ENCODE measurements around the gene WDR83. TPM values are rescaled to one million over a fixed set of nuclear protein-coding genes. Genes with fewer than 3 reads are reported as not detected.

The WDR83 gene
- total and polyA plus RNA-seq, 10 of the 15 experiments (the other 5 are each of a cell fraction or from before 2014, with no cell fraction given): 0.58 to 17.7 (median 10.8) TPM

GRCh38 chr19:12723641-12724426 is 57.2 kb downstream of the WDR83 start, which contains the start of gene TNPO2:
TNPO2 (minus strand) TSS chr19:12723932; CDS start chr19:12720977, 2,955 bp downstream.
- no peaks in the 10 kb centered on the region for H3K27me3 ChIP-seq (replicated peaks in 1 of 2; ENCODE audit: control insufficient read depth in 2 of 2, insufficient read depth in 2 of 2, low read length in 1 of 2)
- 2% methylated on average over 28 of the region's 28 CpGs for WGBS (ENCODE audit: insufficient coverage, insufficient replicate concordance, low lambda C conversion rate, missing lambda C conversion rate)
- no peaks in the 10 kb centered on the region for H3K9me3 ChIP-seq (replicated peaks; ENCODE audit: control insufficient read depth, insufficient read depth, low read length)
- in situ Hi-C loops (cut with MboI): no loop called here
- no peaks in the 10 kb centered on the region; the same call in 1 of the 2 replicates for H4K20me1 ChIP-seq (ENCODE audit: control insufficient read depth, insufficient read depth)
- peak within 1 kb of the TSS; percentile 98 for H2AFZ ChIP-seq (ENCODE audit: control insufficient read depth, low read depth, low read length)
- peak within 1 kb of the TSS; percentile 90 for H3K4me2 ChIP-seq (ENCODE audit: control insufficient read depth, insufficient read depth)
- peak within 1 kb of the TSS; percentile 91 for H3K4me3 ChIP-seq
- peak within 1 kb of the TSS; percentile 81 for H3K9ac ChIP-seq (ENCODE audit: control insufficient read depth, insufficient read depth, low read length)
- H3K27ac ChIP-seq (ENCODE audit: control insufficient read depth, insufficient read depth): peak within 1 kb of the TSS; percentile 81
- peaks cover 10 to 11% of the 10 kb centered on the region in 2 experiments; a peak in 3 of 4 replicates for H3K36me3 ChIP-seq (ENCODE audit: control insufficient read depth in 2 of 2, insufficient read depth in 2 of 2, low read length in 1 of 2)
- ATAC-seq: peak; percentile 79
- BruUV-seq (replicated peaks): no TSS peak
- peak; percentile 94 for FAIRE-seq
- intact Hi-C loops (cut with micrococcal nuclease; ENCODE audit: unreplicated experiment): no loop called here
- H3K4me1 ChIP-seq (ENCODE audit: control insufficient read depth, insufficient read depth, low read length): peaks cover 8% of the 10 kb centered on the region; the same call in 1 of the 2 replicates
- H3K79me2 ChIP-seq (ENCODE audit: control insufficient read depth, insufficient read depth, low read length): peaks cover 48% of the 10 kb centered on the region
- POLR2A ChIA-PET: interaction anchor here (0.5 to 6.8 kb wide), 7 partner anchors 10 to 69 kb away, joined by 3 to 58 read pairs (median 3); partner anchors contain the start of genes DHPS, GET3, MAN2B1 and TRIR
- DNase-seq (ENCODE audit: low read depth, low spot score): peak; percentile 40
- SMC1A ChIA-PET (ENCODE audit: uncharacterized antibody, unreplicated experiment): interaction anchor here (1.0 to 5.1 kb wide), 3 partner anchors 10 to 13 kb away, joined by 4 to 28 read pairs (median 6); partner anchors contain the start of genes GET3 and TRIR
- RAD21 ChIA-PET (ENCODE audit: unreplicated experiment): interaction anchor here (1.0 to 3.3 kb wide), 5 partner anchors 10 to 1347 kb away, joined by 3 to 31 read pairs (median 4); partner anchors contain the start of gene TRIR
- CTCF ChIA-PET: interaction anchor here (0.6 to 5.4 kb wide), 13 partner anchors 9 to 1683 kb away, joined by 3 to 30 read pairs (median 4); partner anchors contain the start of gene TRIR
- TF ChIP-seq BACH1 (IDR thresholded peaks at IDR 0.05; ENCODE audit: borderline replicate concordance): 0 out of 2 replicates have a peak, but pooled peaks have one; percentile 10
- TF ChIP-seq ESRRA (IDR thresholded peaks at IDR 0.05; ENCODE audit: low read length): 0 out of 2 replicates have a peak, but pooled peaks have one; percentile 22
- TF ChIP-seq SREBF1 (IDR thresholded peaks at IDR 0.05; ENCODE audit: low read length): peak; percentile 38; the same call in 1 of the 2 replicates
- TF ChIP-seq HDAC2 (IDR thresholded peaks at IDR 0.05): no peak
- no peak for TF ChIP-seq BMI1 (IDR thresholded peaks at IDR 0.05; ENCODE audit: borderline replicate concordance)
- TF ChIP-seq MXI1 (IDR thresholded peaks at IDR 0.05; ENCODE audit: low read depth, low read length): peak; percentile 97
- no peak for TF ChIP-seq IRF3 (IDR thresholded peaks at IDR 0.05)
- no peak for TF ChIP-seq MEF2B (IDR thresholded peaks at IDR 0.05; ENCODE audit: partially characterized antibody, poor library complexity, severe bottlenecking)
- no peak for TF ChIP-seq BCL11A (IDR thresholded peaks at IDR 0.05; ENCODE audit: low read depth, low read length)
- no peak for TF ChIP-seq NFYA (IDR thresholded peaks at IDR 0.05; ENCODE audit: borderline replicate concordance, low read depth, low read length)
- TF ChIP-seq MTA2 (IDR thresholded peaks at IDR 0.05; ENCODE audit: low read depth): no peak
- TF ChIP-seq USF1 (IDR thresholded peaks at IDR 0.05; ENCODE audit: borderline replicate concordance, extremely low read length, insufficient read depth, low read depth, low read length): peak; percentile 44
- TF ChIP-seq SUPT20H (IDR thresholded peaks at IDR 0.05; ENCODE audit: borderline replicate concordance, control insufficient read depth, low read depth, low read length): no peak
- no peak for TF ChIP-seq PAX8 (IDR thresholded peaks at IDR 0.05)
- TF ChIP-seq ATF3 (IDR thresholded peaks at IDR 0.05; ENCODE audit: borderline replicate concordance, extremely low read depth, low read depth, low read length): no peak
- TF ChIP-seq RCOR1 (conservative IDR thresholded peaks at IDR 0.05; ENCODE audit: low read depth, low read length): no peak
- peak; percentile 29; the same call in 1 of the 2 replicates for TF ChIP-seq RAD51 (IDR thresholded peaks at IDR 0.05)
- TF ChIP-seq E4F1 (IDR thresholded peaks at IDR 0.05; ENCODE audit: borderline replicate concordance, partially characterized antibody): no peak
